DMS53 treated with DMSO at 0.1 percent for 48 hours (cell line): ENCODE measurements around the gene MTR.

Experiments
- DNase-seq: peaks from one replicate; lab custom pipeline; 2025; ENCODE audit not compliant: unreplicated experiment; lab: John Stamatoyannopoulos, UW

The MTR gene

GRCh38 chr1:236774926-236775325 lies 20.2 kb upstream of the MTR start:
- no peak for DNase-seq

- DNase-seq, result no peak
Measured at GRCh38 chr1:236779312-236779711, 15.8 kb upstream of the MTR start.

- no peak for DNase-seq
Measured at GRCh38 chr1:236785477-236785876, 9.6 kb upstream of the MTR start.

- no peak for DNase-seq
Measured at GRCh38 chr1:236786453-236786852, 8.6 kb upstream of the MTR start.

GRCh38 chr1:236794585-236795034 lies 482 bp upstream of the MTR start:
- DNase-seq, result no peak

- peak; percentile 20 for DNase-seq
Measured at GRCh38 chr1:236795757-236796667, 920 bp downstream of the MTR start.

- no peak for DNase-seq
Measured at GRCh38 chr1:236799001-236799400, 3.9 kb downstream of the MTR start.

- DNase-seq, result no peak
Measured at GRCh38 chr1:236800002-236800620, 5.0 kb downstream of the MTR start.

- no peak for DNase-seq
Measured at GRCh38 chr1:236800623-236801022, 5.5 kb downstream of the MTR start.

GRCh38 chr1:236802264-236802663 lies 7.2 kb downstream of the MTR start:
- no peak for DNase-seq

- no peak for DNase-seq
Measured at GRCh38 chr1:236806634-236807033, 11.5 kb downstream of the MTR start.

- DNase-seq, result no peak
Measured at GRCh38 chr1:236808005-236808404, 12.9 kb downstream of the MTR start.

- no peak for DNase-seq
Measured at GRCh38 chr1:236808564-236809130, 13.6 kb downstream of the MTR start.

GRCh38 chr1:236809148-236809547 lies 14.1 kb downstream of the MTR start:
- no peak for DNase-seq

- DNase-seq, result no peak
Measured at GRCh38 chr1:236810018-236810417, 14.9 kb downstream of the MTR start.

GRCh38 chr1:236812334-236813030 lies 17.4 kb downstream of the MTR start:
- DNase-seq, result no peak

GRCh38 chr1:236815941-236816340 lies 20.8 kb downstream of the MTR start:
- DNase-seq, result no peak

GRCh38 chr1:236819856-236820255 lies 24.8 kb downstream of the MTR start:
- no peak for DNase-seq

GRCh38 chr1:236821091-236821627 lies 26.1 kb downstream of the MTR start:
- no peak for DNase-seq

GRCh38 chr1:236823559-236823958 lies 28.5 kb downstream of the MTR start:
- DNase-seq, result no peak

GRCh38 chr1:236829085-236829484 lies 34.0 kb downstream of the MTR start:
- no peak for DNase-seq
